ENCODE results near the gene TUFM. TPM values are rescaled to one million over a fixed set of nuclear protein-coding genes. Genes with fewer than 3 reads are reported as not detected.
A peak's percentile ranks its signal among the peaks of the same experiment; 100 is the strongest.
"Not testable (repeated sequence)": the region's sequence is repeated elsewhere in the genome, so short reads cannot be mapped to it uniquely, and the experiment has no call there.

Gene TUFM
- polyA plus RNA-seq, 3 donors = 196 to 229 (median 212) TPM

DNA sequence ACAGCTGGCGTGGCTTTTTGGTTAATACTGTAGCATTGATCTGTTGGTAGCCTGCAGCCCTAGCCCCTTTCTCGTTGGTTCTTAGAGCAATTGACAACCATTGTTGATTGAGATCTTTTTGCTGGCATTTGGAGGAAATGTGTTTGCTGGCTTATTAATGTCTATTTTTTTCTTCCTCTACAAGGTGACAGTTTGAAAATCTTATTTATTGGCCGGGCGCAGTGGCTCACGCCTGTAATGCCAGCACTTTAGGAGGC, 21.5 kb downstream of the TUFM start:
- DNase-seq (ENCODE audit: extremely low read depth in 1 of 11, low read depth in 9 of 11, low spot score in 4 of 11) = no peak

DNA sequence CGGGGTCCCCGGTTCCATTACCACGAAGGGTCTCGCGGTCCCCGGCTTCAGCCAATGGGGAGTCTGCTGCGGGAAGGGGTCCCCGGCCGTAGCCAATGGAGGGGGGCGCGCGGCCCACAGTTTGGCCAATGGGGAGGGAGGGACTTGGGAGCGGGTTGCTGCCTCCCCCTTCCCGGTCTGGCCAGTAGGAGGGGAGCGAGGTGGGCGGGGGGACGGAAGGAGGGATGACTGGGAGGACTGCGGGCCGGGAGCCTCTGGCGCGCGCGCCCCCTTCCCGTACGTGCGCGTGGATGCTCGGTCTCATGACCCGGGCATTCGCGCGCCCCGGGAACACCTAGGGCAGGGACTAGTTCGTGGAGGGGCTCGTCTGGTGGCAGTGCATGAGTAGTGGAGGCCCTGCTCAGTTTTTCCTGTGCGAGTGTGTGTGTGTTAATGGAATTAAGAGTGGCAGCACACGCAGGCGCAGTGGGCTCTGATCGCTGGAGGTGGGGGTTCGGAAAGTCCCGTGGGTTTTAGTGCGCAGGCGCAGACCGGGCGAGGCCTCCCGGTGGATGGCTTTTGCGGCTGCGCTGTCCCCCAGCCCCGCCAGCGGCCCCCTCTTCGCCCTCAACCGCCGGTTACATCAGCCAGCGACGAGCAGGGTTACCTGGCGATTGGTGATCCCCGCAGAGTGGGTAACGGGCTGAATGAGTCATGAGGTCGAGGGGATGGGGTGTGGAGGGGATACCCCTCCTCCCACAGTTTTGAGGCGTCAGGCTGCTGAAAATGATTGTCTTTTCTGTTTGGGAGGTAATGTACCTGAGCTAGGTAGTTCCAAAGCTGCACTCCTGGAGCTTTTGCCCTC, 22.1 kb downstream of the TUFM start:
- DNase-seq (ENCODE audit: extremely low read depth in 1 of 11, low read depth in 9 of 11, low spot score in 4 of 11) = peak; percentile 93 to 97 (median 96)

DNA sequence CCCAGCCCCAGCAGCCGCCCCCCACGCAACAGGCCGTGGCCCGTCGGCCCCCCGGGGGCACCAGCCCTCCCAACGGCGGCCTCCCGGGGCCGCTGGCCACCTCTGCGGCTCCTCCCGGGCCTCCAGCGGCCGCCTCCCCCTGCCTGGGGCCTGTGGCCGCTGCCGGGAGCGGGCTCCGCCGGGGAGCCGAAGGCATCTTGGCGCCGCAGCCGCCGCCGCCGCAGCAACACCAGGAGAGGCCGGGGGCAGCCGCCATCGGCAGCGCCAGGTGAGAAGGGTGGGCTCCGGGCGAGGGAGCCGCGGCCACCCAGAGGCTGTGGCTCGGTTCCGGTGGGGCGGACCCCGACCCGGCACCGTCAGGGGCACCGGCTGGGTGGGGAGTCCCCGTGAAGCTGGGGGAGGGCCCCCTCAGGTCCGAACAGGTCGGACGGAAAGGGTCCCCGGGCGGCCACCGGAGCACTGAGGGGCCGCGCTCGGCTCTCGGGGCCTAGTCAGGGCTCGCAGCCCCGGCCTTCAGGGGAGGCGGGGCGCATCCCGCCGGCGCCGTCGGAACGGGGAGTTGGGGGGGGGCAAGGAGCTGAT, 22.8 kb downstream of the TUFM start:
- DNase-seq (ENCODE audit: extremely low read depth in 1 of 11, low read depth in 9 of 11, low spot score in 4 of 11) = no peak

DNA sequence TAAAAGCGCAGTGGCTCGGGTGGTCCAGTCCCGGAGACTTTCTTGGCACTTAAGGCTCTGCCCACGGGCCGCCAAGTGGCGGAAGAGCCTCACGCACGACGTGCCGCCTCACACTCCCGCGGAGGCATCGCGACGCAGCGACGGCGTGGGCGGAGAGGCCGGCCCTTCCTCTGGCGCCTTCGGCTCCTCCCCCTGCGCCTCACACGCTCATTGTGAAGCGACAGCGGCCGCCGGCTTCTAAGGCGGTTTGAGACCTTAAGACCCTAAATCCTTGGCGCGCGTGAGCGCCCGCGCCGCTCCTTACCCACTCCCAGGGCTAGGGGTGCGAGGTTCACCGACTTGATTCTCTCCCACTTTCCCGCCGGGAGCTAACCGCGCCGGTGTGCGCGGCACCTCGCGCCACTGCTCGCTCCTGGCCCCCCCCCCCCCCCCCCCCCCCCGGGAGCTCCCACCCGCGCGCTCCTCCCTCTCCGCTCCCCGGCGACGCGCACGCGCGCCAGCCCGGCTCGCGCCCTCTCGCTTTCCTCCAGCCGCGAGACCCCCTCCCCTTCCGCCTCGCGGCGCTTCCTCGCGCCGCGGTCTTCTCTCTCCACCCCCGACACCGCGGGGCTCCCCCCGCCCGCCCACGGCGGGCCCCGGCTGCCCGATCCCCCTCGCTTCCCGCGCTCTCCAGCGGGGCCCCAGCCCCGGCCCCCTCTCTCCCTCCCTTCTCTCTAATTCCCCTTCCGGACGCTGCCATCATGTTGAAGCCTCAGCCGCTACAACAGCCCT, 23.4 kb downstream of the TUFM start, which contains the start of gene ATXN2L:
Gene ATXN2L (plus strand): TSS at position 480 of the 771 bp plus-strand sequence. CDS start 261 bp downstream, at position 741.
- DNase-seq (ENCODE audit: extremely low read depth in 1 of 11, low read depth in 9 of 11, low spot score in 4 of 11) = peak; percentile 89 to 96 (median 93)

DNA sequence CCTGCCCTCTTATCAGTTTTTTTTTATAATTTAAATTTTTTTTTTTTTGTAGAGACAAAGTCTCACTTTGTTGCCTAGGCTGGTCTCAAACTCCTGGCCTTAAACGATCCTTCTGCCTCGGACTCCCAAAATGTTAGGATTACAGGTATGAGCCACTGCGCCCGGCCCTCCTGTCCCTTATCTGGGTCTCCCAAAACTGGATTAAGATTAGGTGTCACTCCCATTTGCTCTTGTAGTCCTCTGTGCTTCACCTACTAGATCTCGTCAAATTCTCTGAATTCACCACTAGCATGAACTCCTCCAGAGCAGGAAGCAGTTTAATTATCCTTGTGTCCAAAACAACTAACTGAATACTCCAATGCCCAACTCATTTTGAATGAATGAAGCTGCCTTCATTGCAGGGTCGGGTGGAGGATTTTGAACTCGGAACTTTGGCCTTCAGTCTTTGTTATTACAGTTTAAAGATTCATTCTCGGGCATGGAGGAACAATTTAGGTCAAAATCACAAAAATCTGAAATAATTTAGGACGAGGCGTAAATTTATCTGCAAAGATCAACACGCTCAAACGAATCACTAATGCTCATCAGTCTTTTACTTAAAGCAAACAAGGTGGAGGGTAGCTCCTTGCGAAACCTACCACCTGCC, 24.2 kb downstream of the TUFM start:
- DNase-seq (ENCODE audit: extremely low read depth in 1 of 11, low read depth in 9 of 11, low spot score in 4 of 11) = peak in 3 of 11 donors; percentile 7 to 37 (median 14)

DNA sequence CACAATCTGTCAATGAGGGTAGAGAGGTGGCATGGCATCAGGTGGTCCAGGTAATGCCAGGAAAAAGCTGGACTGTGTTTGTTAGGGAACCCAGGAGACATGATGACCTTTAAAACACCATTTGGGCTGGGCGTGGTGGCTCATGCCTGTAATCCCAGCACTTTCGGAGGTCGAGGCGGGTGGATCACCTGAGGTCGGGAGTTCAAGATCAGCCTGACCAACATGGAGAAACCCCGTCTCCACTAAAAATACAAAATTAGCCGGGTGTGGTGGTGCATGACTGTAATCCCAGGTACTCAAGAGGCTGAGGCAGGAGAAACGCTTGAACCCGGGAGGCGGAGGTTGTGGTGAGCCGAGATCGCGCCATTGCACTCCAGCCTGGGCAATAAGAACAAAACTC, 25.6 kb downstream of the TUFM start:
- not testable (repeated sequence) for DNase-seq (ENCODE audit: extremely low read depth in 1 of 11, low read depth in 9 of 11, low spot score in 4 of 11)

DNA sequence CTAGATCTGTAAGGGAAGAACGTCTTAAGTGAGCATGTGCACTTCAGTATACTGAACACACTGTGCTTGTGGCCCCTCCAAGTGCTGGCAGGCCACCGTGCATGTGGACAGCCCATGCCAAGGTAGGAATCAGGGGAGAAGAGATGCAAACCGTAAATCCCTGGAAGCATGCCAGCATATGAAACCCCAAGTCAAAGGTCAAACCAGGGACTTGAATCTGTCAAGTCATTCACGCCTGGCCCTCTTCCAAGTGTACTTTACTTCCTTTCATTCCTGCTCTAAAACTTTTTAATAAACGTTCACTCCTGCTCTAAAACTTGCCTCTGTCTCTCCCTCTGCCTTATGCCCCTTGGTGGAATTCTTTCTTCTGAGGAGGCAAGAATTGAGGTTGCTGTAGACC, 26.1 kb downstream of the TUFM start:
- no peak for DNase-seq (ENCODE audit: extremely low read depth in 1 of 11, low read depth in 9 of 11, low spot score in 4 of 11)

DNA sequence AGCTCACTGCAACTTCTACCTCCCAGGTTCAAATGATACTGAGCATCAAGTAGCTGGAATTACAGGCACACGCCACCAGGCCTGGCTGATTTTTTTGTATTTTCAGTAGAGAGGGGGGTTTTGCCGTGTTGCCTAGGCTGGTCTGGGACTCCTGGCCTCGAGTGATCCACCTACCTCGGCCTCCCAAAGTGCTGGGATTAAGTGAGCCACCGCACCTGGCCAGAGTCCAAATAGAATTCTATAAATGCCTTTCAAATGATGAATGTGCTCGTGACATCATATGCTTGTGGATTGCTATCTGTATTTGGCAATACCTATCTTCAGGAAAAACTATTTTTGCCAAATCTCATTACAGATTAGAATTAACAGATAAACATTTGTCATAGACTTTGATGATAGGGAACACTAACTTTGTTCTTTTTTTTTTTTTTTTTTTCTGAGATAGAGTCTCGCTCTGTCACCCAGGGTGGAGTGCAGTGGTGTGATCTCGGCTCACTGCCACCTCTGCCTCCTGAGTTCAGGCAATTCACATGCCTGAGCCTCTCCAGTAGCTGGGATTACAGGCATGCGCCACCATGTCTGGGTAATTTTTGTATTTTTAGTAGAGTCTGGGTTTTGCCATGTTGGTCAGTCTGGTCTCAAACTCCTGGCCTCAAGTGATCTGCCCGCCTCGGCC, 38.6 kb downstream of the TUFM start:
- not testable (repeated sequence) for DNase-seq (ENCODE audit: extremely low read depth in 1 of 11, low read depth in 9 of 11, low spot score in 4 of 11)

DNA sequence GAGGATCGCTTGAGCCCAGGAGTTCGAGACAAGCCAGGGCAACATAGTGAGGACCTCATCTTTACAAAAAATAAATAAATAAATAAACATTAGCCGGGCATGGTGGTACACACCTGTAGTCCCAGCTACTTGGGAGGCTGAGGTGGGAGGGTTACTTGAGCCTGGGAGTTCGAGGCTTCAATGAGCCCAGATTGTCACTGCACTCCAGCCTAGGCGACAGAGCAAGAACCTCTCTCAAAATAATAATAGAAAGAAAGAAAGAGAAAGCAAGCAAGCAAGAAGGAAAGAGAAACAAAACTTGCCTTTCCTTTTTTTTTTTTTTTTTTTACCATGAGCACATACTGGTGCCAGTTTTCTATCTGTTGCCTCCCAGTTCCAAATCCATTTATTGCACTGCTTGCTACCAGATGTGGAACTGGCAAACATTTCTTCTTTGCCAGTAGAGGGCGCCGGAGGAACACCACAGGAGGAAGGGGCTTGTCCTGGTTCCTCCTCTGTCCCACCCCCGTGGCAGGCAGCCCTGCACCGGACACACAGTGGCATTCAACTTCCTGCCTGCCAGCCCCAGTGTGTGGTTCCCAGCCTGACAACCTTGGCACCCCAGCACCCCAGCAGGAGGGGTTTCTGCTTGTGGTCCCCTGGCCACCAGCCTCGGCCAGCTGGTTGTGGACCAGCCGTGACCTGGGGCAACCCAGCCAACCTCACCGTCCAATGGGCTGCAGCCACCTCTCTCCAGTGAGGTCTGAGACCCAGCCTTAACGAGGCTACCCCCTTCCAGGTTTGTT, 43.7 kb downstream of the TUFM start:
- DNase-seq (ENCODE audit: extremely low read depth in 1 of 11, low read depth in 9 of 11, low spot score in 4 of 11) = peak in 7 of 11 donors; percentile 38 to 83 (median 56)

Other genes with a start within 250 kb of the TUFM start
- gene SULT1A2, start 249.3 kb downstream of the TUFM start, polyA plus RNA-seq (ENCODE audit: insufficient read length in 3 of 3) = 1 to 10 TPM; 1.7 to 3.1 (median 2.0) TPM
- gene SULT1A1, start 236.3 kb downstream of the TUFM start, polyA plus RNA-seq (ENCODE audit: insufficient read length in 3 of 3) = 10 to 100 TPM; 20.7 to 25.8 (median 21.0) TPM
- gene NPIPB8, start 208.3 kb downstream of the TUFM start, polyA plus RNA-seq (ENCODE audit: insufficient read length in 3 of 3) = 1 to 10 TPM in 1 of 3 donors, under 1 TPM in 2; 0.47 to 2.1 (median 0.73) TPM
- gene EIF3C, start 134.9 kb downstream of the TUFM start, polyA plus RNA-seq (ENCODE audit: insufficient read length in 3 of 3) = 100 to 1,000 TPM; 604 to 643 (median 631) TPM
- gene NPIPB9, start 94.6 kb downstream of the TUFM start, polyA plus RNA-seq (ENCODE audit: insufficient read length in 3 of 3) = 1 to 10 TPM; 1.3 to 2.4 (median 1.7) TPM
- gene ATXN2L, start 23.3 kb downstream of the TUFM start, polyA plus RNA-seq (ENCODE audit: insufficient read length in 3 of 3) = 100 to 1,000 TPM in 2 of 3 donors, 10 to 100 TPM in 1; 84.8 to 148 (median 129) TPM
- 10 to 100 TPM; 57.3 to 84.7 (median 68.5) TPM for gene SH2B1, start 17.5 kb upstream of the TUFM start, polyA plus RNA-seq (ENCODE audit: insufficient read length in 3 of 3)
- gene ATP2A1, start 32.1 kb upstream of the TUFM start, polyA plus RNA-seq (ENCODE audit: insufficient read length in 3 of 3) = 1 to 10 TPM; 4.6 to 4.9 (median 4.8) TPM
- gene RABEP2, start 78.9 kb upstream of the TUFM start, polyA plus RNA-seq (ENCODE audit: insufficient read length in 3 of 3) = 10 to 100 TPM; 17.5 to 30.7 (median 26.0) TPM
- 1 to 10 TPM; 3.2 to 5.4 (median 4.7) TPM for gene CD19, start 85.6 kb upstream of the TUFM start, polyA plus RNA-seq (ENCODE audit: insufficient read length in 3 of 3)
- gene NFATC2IP, start 104.6 kb upstream of the TUFM start, polyA plus RNA-seq (ENCODE audit: insufficient read length in 3 of 3) = 10 to 100 TPM; 39.1 to 78.6 (median 48.2) TPM
- 10 to 100 TPM; 36.0 to 52.5 (median 50.9) TPM for gene SPNS1, start 128.4 kb upstream of the TUFM start, polyA plus RNA-seq (ENCODE audit: insufficient read length in 3 of 3)
- 1 to 10 TPM; 5.3 to 9.3 (median 6.7) TPM for gene LAT, start 138.7 kb upstream of the TUFM start, polyA plus RNA-seq (ENCODE audit: insufficient read length in 3 of 3)